ENCODE data around the gene FAM222A. TPM values are rescaled to one million over a fixed set of nuclear protein-coding genes. Genes with fewer than 3 reads are reported as not detected.

FAM222A gene
- total RNA-seq, 1 experiment from 2014 or later: 5.5 TPM

GRCh38 chr12:109681986-109682707, 31.5 kb upstream of the FAM222A start:
- no TSS peak for BruUV-seq (replicated peaks)
- Histone ChIP-seq H3K4me1 (ENCODE audit: insufficient read depth, low read length, poor library complexity, severe bottlenecking) (no peaks in the 10 kb centered on the region), H3K27ac (ENCODE audit: low read depth, low read length, poor library complexity, severe bottlenecking) (no peak overlapping the region), H3K9me3 (ENCODE audit: low read depth, low read length, poor library complexity, severe bottlenecking) (no peaks in the 10 kb centered on the region), H3K27me3 (replicated peaks; ENCODE audit: insufficient read depth, low read depth, low read length, poor library complexity) (no peaks in the 10 kb centered on the region), H3K4me3 (ENCODE audit: low read depth, low read length, poor library complexity, severe bottlenecking) (no peak overlapping the region), H3K36me3 (ENCODE audit: insufficient read depth, low read length, poor library complexity, severe bottlenecking) (no peaks in the 10 kb centered on the region)
- ChIA-PET POLR2A (ENCODE audit: low non-redundant PET) (no interaction called here), CTCF (no interaction called here)
- intact Hi-C loops (cut with micrococcal nuclease; ENCODE audit: unreplicated experiment): no loop called here
- TF ChIP-seq CTCF (conservative IDR thresholded peaks at IDR 0.05; ENCODE audit: low read depth, low read length): no peak
- no peak for TF ChIP-seq EZH2 (IDR thresholded peaks at IDR 0.05; ENCODE audit: borderline replicate concordance, low read depth, low read length, poor library complexity, severe bottlenecking)
- DNase-seq (ENCODE audit: low spot score): no peak

GRCh38 chr12:109682708-109683060, 30.9 kb upstream of the FAM222A start:
- Histone ChIP-seq H3K4me1 (ENCODE audit: insufficient read depth, low read length, poor library complexity, severe bottlenecking) (no peaks in the 10 kb centered on the region), H3K9me3 (ENCODE audit: low read depth, low read length, poor library complexity, severe bottlenecking) (no peaks in the 10 kb centered on the region), H3K36me3 (ENCODE audit: insufficient read depth, low read length, poor library complexity, severe bottlenecking) (no peaks in the 10 kb centered on the region), H3K27ac (ENCODE audit: low read depth, low read length, poor library complexity, severe bottlenecking) (no peak overlapping the region), H3K27me3 (replicated peaks; ENCODE audit: insufficient read depth, low read depth, low read length, poor library complexity) (no peaks in the 10 kb centered on the region), H3K4me3 (ENCODE audit: low read depth, low read length, poor library complexity, severe bottlenecking) (no peak overlapping the region)
- no TSS peak for BruUV-seq (replicated peaks)
- POLR2A ChIA-PET (ENCODE audit: low non-redundant PET): no interaction called here
- no peak for TF ChIP-seq EZH2 (IDR thresholded peaks at IDR 0.05; ENCODE audit: borderline replicate concordance, low read depth, low read length, poor library complexity, severe bottlenecking)
- no peak for TF ChIP-seq CTCF (conservative IDR thresholded peaks at IDR 0.05; ENCODE audit: low read depth, low read length)
- CTCF ChIA-PET: no interaction called here
- intact Hi-C loops (cut with micrococcal nuclease; ENCODE audit: unreplicated experiment): no loop called here
- DNase-seq (ENCODE audit: low spot score): no peak

- TF ChIP-seq EZH2 (IDR thresholded peaks at IDR 0.05; ENCODE audit: borderline replicate concordance, low read depth, low read length, poor library complexity, severe bottlenecking) (no peak), CTCF (conservative IDR thresholded peaks at IDR 0.05; ENCODE audit: low read depth, low read length) (no peak)
- H3K9me3 ChIP-seq (ENCODE audit: low read depth, low read length, poor library complexity, severe bottlenecking): no peaks in the 10 kb centered on the region
- intact Hi-C loops (cut with micrococcal nuclease; ENCODE audit: unreplicated experiment): no loop called here
- BruUV-seq (replicated peaks): no TSS peak
- ChIA-PET CTCF (no interaction called here), POLR2A (ENCODE audit: low non-redundant PET) (no interaction called here)
- H3K36me3 ChIP-seq (ENCODE audit: insufficient read depth, low read length, poor library complexity, severe bottlenecking): no peaks in the 10 kb centered on the region
- no peak for DNase-seq (ENCODE audit: low spot score)
- no peaks in the 10 kb centered on the region for H3K4me1 ChIP-seq (ENCODE audit: insufficient read depth, low read length, poor library complexity, severe bottlenecking)
- no peak overlapping the region for H3K4me3 ChIP-seq (ENCODE audit: low read depth, low read length, poor library complexity, severe bottlenecking)
- no peaks in the 10 kb centered on the region for H3K27me3 ChIP-seq (replicated peaks; ENCODE audit: insufficient read depth, low read depth, low read length, poor library complexity)
- H3K27ac ChIP-seq (ENCODE audit: low read depth, low read length, poor library complexity, severe bottlenecking): no peak overlapping the region
Measured at GRCh38 chr12:109683316-109683715, 30.3 kb upstream of the FAM222A start.
